ENCODE results near the gene FBXW5.

The FBXW5 gene

DNA sequence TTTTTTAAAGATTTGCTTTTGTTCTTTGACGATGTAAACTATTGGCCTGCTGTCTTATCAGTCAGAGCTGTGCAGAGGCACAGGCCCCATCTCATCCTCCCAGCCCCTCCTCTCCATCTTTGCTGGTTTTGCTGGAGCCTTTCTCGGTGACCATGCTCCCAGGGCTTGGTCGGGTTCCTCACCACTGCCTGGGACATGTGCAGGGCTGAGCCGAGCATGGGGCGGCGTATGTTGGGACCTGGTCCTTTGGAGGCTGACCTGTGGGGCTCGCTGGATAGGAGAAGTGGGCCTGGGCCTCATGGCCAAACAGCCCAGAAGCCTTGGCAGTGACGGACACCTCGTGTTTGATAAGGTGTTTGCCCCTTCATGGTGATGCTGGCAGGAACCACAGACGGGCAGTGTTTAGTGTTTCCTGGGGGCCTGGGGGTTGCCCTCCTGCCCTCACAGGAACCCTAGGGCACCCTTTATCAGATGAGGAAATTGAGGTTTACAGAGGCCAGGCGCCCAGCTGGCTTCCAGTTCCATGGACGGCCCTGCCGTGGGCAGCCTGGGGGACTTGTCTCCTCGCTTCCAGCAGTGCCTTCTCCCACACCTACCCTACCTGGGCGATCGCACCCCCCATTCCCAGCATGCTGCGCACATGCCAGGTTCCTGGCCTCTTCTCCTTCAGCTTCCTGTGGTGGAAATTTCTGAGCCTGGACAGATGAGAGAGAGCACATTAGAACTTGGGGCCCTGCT, 30.7 kb downstream of the FBXW5 start:
- no peak for DNase-seq (ENCODE audit: low read depth in 1 of 2, low spot score in 1 of 2)

DNA sequence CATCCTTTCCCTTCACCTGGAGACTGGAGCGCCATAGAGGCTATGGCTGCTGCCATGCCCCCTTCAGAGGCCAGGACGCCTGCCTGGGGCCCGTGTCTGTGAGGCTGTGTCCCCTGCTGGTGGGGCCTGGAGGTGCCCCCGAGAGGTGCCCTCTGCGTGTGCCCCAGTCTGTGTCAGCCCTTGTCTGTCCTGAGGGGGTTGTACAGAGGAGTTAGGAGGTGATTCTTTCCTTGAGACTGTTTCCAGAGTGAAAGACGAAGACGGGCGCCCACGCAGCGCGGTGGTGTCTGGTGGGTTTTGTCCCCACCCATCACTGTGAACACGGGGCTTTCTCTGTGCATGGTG, 33.7 kb downstream of the FBXW5 start:
- DNase-seq (ENCODE audit: low read depth in 1 of 2, low spot score in 1 of 2) = no peak

DNA sequence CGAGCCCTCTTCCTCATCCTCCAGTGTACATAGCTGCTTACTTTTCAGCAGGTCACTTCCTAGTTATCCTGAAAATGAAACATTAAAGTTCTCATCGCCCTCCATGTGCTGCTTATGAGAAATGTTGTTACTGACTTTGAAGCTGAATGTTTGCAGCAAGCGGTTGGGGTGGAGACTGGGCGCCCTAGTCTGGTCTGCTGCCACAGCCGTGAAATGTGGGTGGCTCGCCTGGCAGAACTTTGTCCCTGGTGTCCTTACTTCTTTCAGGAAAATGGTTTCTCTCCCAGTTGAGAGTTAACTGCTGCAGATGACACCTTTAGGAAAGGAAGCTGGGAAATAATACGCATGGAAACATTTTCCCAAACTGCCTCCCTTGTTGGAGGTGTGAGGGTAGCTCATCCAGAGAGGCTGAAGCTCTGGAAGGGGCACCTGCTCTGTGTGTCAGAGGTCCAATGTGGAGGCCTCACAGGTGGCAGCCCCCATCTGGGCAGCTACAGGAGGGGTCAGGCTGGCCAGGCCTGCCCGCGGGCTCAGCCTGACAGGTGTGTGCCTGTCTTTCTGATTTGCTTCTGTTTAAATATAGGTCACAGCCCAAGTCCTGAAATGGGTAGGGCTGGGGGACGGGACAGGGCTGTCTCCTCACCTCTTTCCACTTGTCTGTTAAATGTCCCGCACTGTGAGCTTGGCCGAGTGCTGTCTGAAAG, 34.2 kb downstream of the FBXW5 start:
- no peak for DNase-seq (ENCODE audit: low read depth in 1 of 2, low spot score in 1 of 2)

- no peak for DNase-seq (ENCODE audit: low read depth in 1 of 2, low spot score in 1 of 2)
Measured at GRCh38 chr9:136907011-136907914, 37.3 kb downstream of the FBXW5 start.

DNA sequence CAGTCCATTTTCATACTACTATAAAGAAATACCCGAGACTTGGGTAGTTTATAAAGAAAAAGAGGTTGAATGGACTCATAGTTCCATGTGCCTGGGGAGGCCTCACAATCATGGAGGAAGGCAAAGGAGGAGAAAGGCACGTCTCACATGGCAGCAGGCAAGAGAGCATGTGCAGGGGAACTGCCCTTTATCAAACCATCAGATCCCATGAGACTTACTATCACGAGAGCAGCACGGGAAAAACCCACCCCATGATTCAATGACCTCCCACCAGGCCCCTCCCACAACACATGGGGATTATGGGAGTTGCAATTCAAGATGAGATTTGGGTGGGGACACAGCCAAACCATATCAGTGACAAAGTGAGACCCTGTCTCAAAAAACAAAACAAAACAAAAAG, 38.3 kb downstream of the FBXW5 start:
- DNase-seq (ENCODE audit: low read depth in 1 of 2, low spot score in 1 of 2) = no peak

DNA sequence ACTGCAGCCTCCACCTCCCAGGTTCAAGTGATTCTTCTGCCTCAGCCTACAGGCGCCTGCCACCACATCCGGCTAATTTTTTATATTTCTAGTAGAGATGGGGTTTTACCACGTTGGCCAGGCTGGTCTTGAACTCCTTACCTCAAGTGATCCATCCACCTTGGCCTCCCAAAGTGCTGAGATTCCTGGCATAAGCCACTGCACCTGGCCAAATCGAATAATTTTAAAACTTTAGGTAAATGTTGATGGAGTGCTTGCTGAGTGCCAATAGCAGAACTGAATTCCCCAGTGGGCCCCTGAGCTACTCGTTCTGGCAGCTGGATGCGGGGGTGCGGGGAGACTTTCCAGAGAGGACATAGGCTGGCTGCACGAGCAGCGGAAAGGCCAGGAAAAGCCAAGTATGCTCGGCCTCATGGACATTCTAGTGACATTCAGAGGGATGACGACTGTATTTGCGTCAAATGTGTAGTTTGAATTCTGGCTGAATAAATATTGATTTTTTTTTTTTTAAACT, 41.4 kb downstream of the FBXW5 start:
- no peak for DNase-seq (ENCODE audit: low read depth in 1 of 2, low spot score in 1 of 2)

- DNase-seq (ENCODE audit: low read depth in 1 of 2, low spot score in 1 of 2) = peak; percentile 48 to 80
Measured at GRCh38 chr9:136902259-136902821, 42.2 kb downstream of the FBXW5 start.

DNA sequence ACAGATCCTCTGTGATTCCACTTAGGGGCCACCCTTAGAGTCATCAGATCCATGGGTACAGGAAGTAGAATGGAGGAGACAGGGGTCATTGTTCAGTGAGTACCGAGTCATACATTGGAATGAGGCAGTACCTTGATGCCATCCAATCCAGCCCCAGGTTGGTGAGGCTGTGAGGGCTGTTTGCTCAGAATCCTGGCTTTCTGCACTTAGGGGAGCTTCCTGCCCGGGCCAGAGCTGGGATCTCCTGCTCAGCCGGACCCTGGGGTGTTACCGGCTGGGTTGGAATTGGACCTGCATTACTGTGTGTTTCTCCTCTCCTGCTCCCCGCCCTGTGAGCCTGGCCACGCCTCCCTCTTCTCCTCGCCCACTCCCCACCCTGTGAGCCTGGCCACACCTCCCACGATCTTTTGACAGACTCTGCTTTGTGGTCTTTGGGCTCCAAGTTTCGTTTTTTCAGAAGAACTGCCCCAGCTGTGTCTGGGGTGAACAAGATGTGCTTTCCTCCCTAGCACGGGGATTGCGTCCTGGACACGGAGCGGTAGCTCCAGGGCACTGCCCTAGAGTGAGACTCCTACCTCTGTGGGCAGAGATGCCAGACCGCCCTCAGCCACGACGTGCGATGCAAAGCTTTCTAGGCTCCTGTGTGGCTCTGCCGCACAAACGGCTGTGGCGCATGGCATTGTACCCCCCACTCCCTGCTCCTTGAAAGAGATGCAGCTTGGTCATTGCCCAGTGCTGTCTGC, 42.9 kb downstream of the FBXW5 start:
- DNase-seq (ENCODE audit: low read depth in 1 of 2, low spot score in 1 of 2) = peak; percentile 25 to 62

- DNase-seq (ENCODE audit: low read depth in 1 of 2, low spot score in 1 of 2) = no peak
Measured at GRCh38 chr9:136900988-136901515, 43.5 kb downstream of the FBXW5 start.

DNA sequence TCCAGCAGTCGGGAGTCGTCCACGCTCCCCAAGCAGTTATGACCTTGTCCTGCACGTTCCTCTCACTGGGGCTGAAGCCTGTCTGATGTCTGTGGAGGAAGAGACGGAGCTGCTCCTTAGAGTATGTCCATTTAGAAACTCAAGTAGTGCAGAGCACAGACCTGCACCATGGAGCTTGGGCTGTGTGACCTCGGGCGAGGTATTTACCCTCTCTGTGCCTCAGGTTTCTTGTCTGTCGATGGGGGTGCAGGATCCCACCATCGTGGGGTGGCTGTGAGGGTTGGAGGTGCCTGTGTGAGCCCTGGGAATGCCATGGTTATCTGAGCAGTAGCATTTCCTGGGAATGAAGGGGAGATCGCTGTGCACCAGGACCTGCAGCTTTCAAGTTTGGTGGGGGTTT, 44.0 kb downstream of the FBXW5 start:
- DNase-seq (ENCODE audit: low read depth in 1 of 2, low spot score in 1 of 2) = no peak

DNA sequence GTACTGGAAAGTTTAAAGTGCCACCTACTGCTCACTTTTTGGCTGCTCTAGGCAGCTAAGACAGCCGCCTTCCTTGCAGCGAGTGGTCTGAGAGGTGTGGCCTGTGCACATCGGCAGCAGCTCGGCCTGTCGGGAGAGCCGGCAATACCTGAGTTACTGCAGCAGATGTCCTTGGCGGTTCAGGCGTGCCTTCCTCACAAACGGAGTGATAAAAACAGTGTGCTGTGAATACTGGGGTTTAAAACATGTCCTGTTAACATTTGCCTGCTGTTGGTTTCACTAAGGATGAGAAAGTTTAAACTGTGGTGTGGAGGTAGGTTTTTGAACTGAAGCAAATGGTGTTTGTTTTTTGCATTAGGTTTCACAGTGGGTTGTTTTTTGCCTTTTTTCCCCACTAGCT, 45.3 kb downstream of the FBXW5 start:
- DNase-seq (ENCODE audit: low read depth in 1 of 2, low spot score in 1 of 2) = no peak

DNA sequence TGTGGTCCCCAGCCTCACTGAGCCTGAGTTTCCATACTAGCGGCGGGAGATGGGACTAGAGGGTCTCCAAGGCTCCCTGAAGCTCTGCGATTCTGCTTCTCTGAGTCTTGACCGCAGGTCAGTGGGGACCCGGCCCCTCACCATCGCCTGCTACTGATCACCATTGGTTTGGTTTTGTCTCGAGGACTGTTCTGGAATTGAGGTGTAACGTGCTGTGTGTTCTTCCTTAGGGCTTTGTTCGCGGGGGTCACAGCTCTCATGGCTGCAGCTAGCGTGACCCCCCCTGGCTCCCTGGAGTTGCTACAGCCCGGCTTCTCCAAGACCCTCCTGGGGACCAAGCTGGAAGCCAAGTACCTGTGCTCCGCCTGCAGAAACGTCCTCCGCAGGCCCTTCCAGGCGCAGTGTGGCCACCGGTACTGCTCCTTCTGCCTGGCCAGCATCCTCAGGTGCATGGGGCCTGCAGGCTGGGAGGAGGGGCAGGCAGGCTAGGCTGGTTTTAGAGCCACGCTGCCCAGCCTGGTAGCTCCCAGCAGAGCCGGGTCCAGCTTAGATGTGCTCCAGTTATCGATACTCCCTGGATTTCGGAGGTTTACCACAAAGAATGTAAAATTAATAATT, 45.9 kb downstream of the FBXW5 start:
- no peak for DNase-seq (ENCODE audit: low read depth in 1 of 2, low spot score in 1 of 2)

- no peak for DNase-seq (ENCODE audit: low read depth in 1 of 2, low spot score in 1 of 2)
Measured at GRCh38 chr9:136896027-136896426, 48.5 kb downstream of the FBXW5 start.

GRCh38 chr9:136890661-136891060, 53.9 kb downstream of the FBXW5 start:
- DNase-seq (ENCODE audit: low read depth in 1 of 2, low spot score in 1 of 2) = no peak
